Ishikawa (cell line): Measurements from ENCODE around the gene ADGRF4.

Experiments used
- CEBPB ChIP-seq: IDR thresholded peaks from 2 replicates; pipeline ENCODE4 v1.6.1; 2012
- CREB1 ChIP-seq: IDR thresholded peaks from 2 replicates; pipeline ENCODE4 v1.6.1; 2012; ENCODE audit warnings: low read depth
- EGR1 ChIP-seq: IDR thresholded peaks from 2 replicates; pipeline ENCODE4 v1.6.1; 2012
- EP300 ChIP-seq: IDR thresholded peaks from 2 replicates; pipeline ENCODE4 v1.6.1; 2012; ENCODE audit warnings: borderline replicate concordance
- FOXM1 ChIP-seq: IDR thresholded peaks from 2 replicates; pipeline ENCODE4 v1.6.1; 2012; ENCODE audit warnings: low read depth, borderline replicate concordance
- MAX ChIP-seq: IDR thresholded peaks from 2 replicates; pipeline ENCODE4 v1.6.1; 2012
- NFIC ChIP-seq: IDR thresholded peaks from 2 replicates; pipeline ENCODE4 v1.6.1; 2012
- RAD21 ChIP-seq: IDR thresholded peaks from 2 replicates; pipeline ENCODE4 v1.6.1; 2012; ENCODE audit warnings: low read depth
- REST ChIP-seq: IDR thresholded peaks from 2 replicates; pipeline ENCODE4 v1.6.1; 2012; ENCODE audit warnings: low read depth, mild to moderate bottlenecking
- TAF1 ChIP-seq: IDR thresholded peaks from 2 replicates; pipeline ENCODE4 v1.6.1; 2012; ENCODE audit warnings: low read depth, mild to moderate bottlenecking
- TCF12 ChIP-seq: IDR thresholded peaks from 2 replicates; pipeline ENCODE4 v1.6.1; 2012; ENCODE audit warnings: low read depth
- TEAD4 ChIP-seq: IDR thresholded peaks from 2 replicates; pipeline ENCODE4 v1.6.1; 2012
- USF1 ChIP-seq: IDR thresholded peaks from 2 replicates; pipeline ENCODE4 v1.6.1; 2012
- YY1 ChIP-seq: IDR thresholded peaks from 2 replicates; pipeline ENCODE4 v1.6.1; 2012; ENCODE audit warnings: low read depth
- ZBTB7A ChIP-seq: IDR thresholded peaks from 2 replicates; pipeline ENCODE4 v1.6.1; 2012; ENCODE audit warnings: low read depth

The ADGRF4 gene

GRCh38 chr6:47655719-47656595, 42.4 kb upstream of the ADGRF4 start:
- TF ChIP-seq USF1 (0 out of 2 replicates have a peak, but pooled peaks have one; percentile 11), MAX (peak; percentile 54), ZBTB7A (no peak)

GRCh38 chr6:47661960-47662359, 36.4 kb upstream of the ADGRF4 start:
- no peak for TF ChIP-seq CEBPB
- TF ChIP-seq REST, result no peak
- TF ChIP-seq EGR1, result no peak
- no peak for TF ChIP-seq FOXM1
- TF ChIP-seq YY1, result no peak

GRCh38 chr6:47663462-47664216, 34.7 kb upstream of the ADGRF4 start:
- TF ChIP-seq RAD21 (no peak), USF1 (no peak), REST (no peak), MAX (no peak), TAF1 (no peak), EP300 (no peak), NFIC (no peak), FOXM1 (no peak), YY1 (no peak), ZBTB7A (no peak), CEBPB (no peak), CREB1 (no peak), TEAD4 (no peak), EGR1 (no peak), TCF12 (no peak)

- TF ChIP-seq EP300, result no peak
- TF ChIP-seq MAX, result no peak
- no peak for TF ChIP-seq TAF1
- no peak for TF ChIP-seq YY1
- TF ChIP-seq TEAD4, result no peak
- no peak for TF ChIP-seq FOXM1
- no peak for TF ChIP-seq CEBPB
- TF ChIP-seq TCF12, result no peak
- TF ChIP-seq RAD21, result no peak
- TF ChIP-seq REST, result no peak
- TF ChIP-seq USF1, result no peak
- no peak for TF ChIP-seq CREB1
- no peak for TF ChIP-seq NFIC
- TF ChIP-seq ZBTB7A, result no peak
- TF ChIP-seq EGR1, result no peak
Measured at GRCh38 chr6:47665112-47665511, 33.3 kb upstream of the ADGRF4 start.
